Left lung (tissue), 10 donors: ENCODE data around the gene WTAP. TPM values are rescaled to one million over a fixed set of nuclear protein-coding genes. Genes with fewer than 3 reads are reported as not detected.
"Not testable (repeated sequence)": the region's sequence is repeated elsewhere in the genome, so short reads cannot be mapped to it uniquely, and the experiment has no call there.

Experiments used
- ATAC-seq: fragments of 200-7000 bp; cut with Tn5 transposase; one replicate; pipeline ENCODE4 v1.9.1; 2020; ENCODE audit warnings: moderate library complexity
- DNase-seq, 4 donors: peaks; one replicate each; pipeline ENCODE4 v3.0.0-alpha.2; 2013 to 2020
- H3K27ac ChIP-seq, 2 donors: fragments of 200-600 bp; sonication (generic) in 1 of 2; one replicate each; pipeline versions ENCODE4 v1.5.0 to v1.8.0; 2020 to 2021
- H3K27me3 ChIP-seq, 2 donors: fragments of 200-600 bp; sonication (generic) in 1 of 2; one replicate each; pipeline versions ENCODE4 v1.5.0 to v1.8.0; 2020 to 2021
- H3K36me3 ChIP-seq, 2 donors: fragments of 200-600 bp; sonication (generic) in 1 of 2; one replicate each; pipeline versions ENCODE4 v1.5.0 to v1.8.0; 2020 to 2021
- H3K4me1 ChIP-seq, 2 donors: fragments of 200-600 bp; one replicate each; pipeline ENCODE4 v1.8.0; 2021
- H3K4me3 ChIP-seq, 2 donors: fragments of 200-600 bp; sonication (generic) in 1 of 2; one replicate each; pipeline versions ENCODE4 v1.5.0 to v1.8.0; 2020 to 2021; ENCODE audit warnings: mild to moderate bottlenecking in 1 of 2
- H3K9me3 ChIP-seq, 2 donors: fragments of 200-600 bp; sonication (generic) in 1 of 2; one replicate each; pipeline versions ENCODE4 v1.5.0 to v1.8.0; 2020 to 2021
- CTCF ChIP-seq, 2 donors: fragments of 200-600 bp; sonication (generic) in 1 of 2; IDR thresholded peaks; one replicate each; pipeline versions ENCODE4 v1.5.0 to v1.8.0; 2021; ENCODE audit warnings: antibody characterized with exemption in 2 of 2
- intact Hi-C, 2 donors: fragments of 100-400 bp; cut with DNase I; formaldehyde crosslinking; loops; one replicate each; pipeline versions ENCODE4 v1.11.2 to v1.14.2; 2022
- polyA plus RNA-seq, 6 donors: library from polyadenylated mRNA; unstranded; fragments of 120-200 nt; gene quantifications; one replicate each; pipeline ENCODE4 v1.2.1, GENCODE V29; 2013; ENCODE audit not compliant: insufficient read length in 6 of 6
- total RNA-seq, 2 donors: library from RNA; stranded (reverse); fragmentation: NEBNext Ultra II Directional; extraction: Animal tissue kit (Norgen Biotek cat#: 25700); gene quantifications; one replicate each; pipeline ENCODE4 v1.2.1, GENCODE V29; 2021
- donor health status: DM: no; HTN: yes; CAD: no.
- donor health status: DM: no; HTN: no; CAD: no.

WTAP gene
- total and polyA plus RNA-seq, 8 donors = 66.6 to 135 (median 125) TPM

- Histone ChIP-seq H3K4me3 (no peak overlapping the region), H3K27me3 (no peaks in the 10 kb centered on the region), H3K27ac (no peak overlapping the region), H3K4me1 (peaks cover 0 to 34% of the 10 kb centered on the region in 2 donors), H3K36me3 (peaks cover 13 to 88% of the 10 kb centered on the region in 2 donors), H3K9me3 (no peaks in the 10 kb centered on the region)
- DNase-seq (no peak), ATAC-seq (no peak)
- intact Hi-C loops = no loop called here
- no peak for TF ChIP-seq CTCF (IDR thresholded peaks at IDR 0.05)
Observed at GRCh38 chr6:159742165-159742564, 14.9 kb downstream of the WTAP start.

GRCh38 chr6:159745081-159745480, 17.8 kb downstream of the WTAP start:
- H3K27me3 ChIP-seq = no peaks in the 10 kb centered on the region
- ATAC-seq (no peak), DNase-seq (no peak)
- peaks cover 13 to 100% of the 10 kb centered on the region in 2 donors for H3K36me3 ChIP-seq
- peak overlapping the region in 1 of 2 donors; percentile 9 for H3K27ac ChIP-seq
- intact Hi-C loops = no loop called here
- H3K4me3 ChIP-seq = no peak overlapping the region
- TF ChIP-seq CTCF (IDR thresholded peaks at IDR 0.05) = no peak
- H3K4me1 ChIP-seq = peaks cover 0 to 5% of the 10 kb centered on the region in 2 donors
- no peaks in the 10 kb centered on the region for H3K9me3 ChIP-seq

- peaks cover 0 to 4% of the 10 kb centered on the region in 2 donors for H3K4me1 ChIP-seq
- H3K27ac ChIP-seq = no peak overlapping the region
- H3K36me3 ChIP-seq = peaks cover 13 to 99% of the 10 kb centered on the region in 2 donors
- no peaks in the 10 kb centered on the region for H3K9me3 ChIP-seq
- ATAC-seq (no peak), DNase-seq (no peak)
- H3K4me3 ChIP-seq = no peak overlapping the region
- TF ChIP-seq CTCF (IDR thresholded peaks at IDR 0.05) = no peak
- H3K27me3 ChIP-seq = no peaks in the 10 kb centered on the region
- intact Hi-C loops = no loop called here
Observed at GRCh38 chr6:159746759-159747158, 19.5 kb downstream of the WTAP start.

GRCh38 chr6:159748127-159748526, 20.8 kb downstream of the WTAP start:
- ATAC-seq, intact Hi-C loops, H3K9me3 ChIP-seq, H3K27ac ChIP-seq, H3K4me1 ChIP-seq, H3K4me3 ChIP-seq, H3K27me3 ChIP-seq, DNase-seq: not testable (repeated sequence)
- H3K36me3 ChIP-seq = peaks cover 7 to 99% of the 10 kb centered on the region in 2 donors

- Histone ChIP-seq H3K9me3 (no peaks in the 10 kb centered on the region), H3K27ac (no peak overlapping the region), H3K4me1 (no peaks in the 10 kb centered on the region), H3K27me3 (no peaks in the 10 kb centered on the region), H3K36me3 (peaks cover 0 to 99% of the 10 kb centered on the region in 2 donors), H3K4me3 (no peak overlapping the region)
- no peak for ATAC-seq
- no peak for DNase-seq
- no peak for TF ChIP-seq CTCF (IDR thresholded peaks at IDR 0.05)
- intact Hi-C loops = no loop called here
Observed at GRCh38 chr6:159751448-159751847, 24.1 kb downstream of the WTAP start.
